Endodermal cell (in vitro differentiated cells): ENCODE results near the gene INF2. TPM values are rescaled to one million over a fixed set of nuclear protein-coding genes. Genes with fewer than 3 reads are reported as not detected.

Experiments
- DNase-seq: peaks from one replicate; pipeline ENCODE4 v3.0.0-alpha.2; 2017
- H3K27ac ChIP-seq: 2 replicates; pipeline ENCODE4 v1.5.1; 2013; ENCODE audit warnings: mild to moderate bottlenecking, low read depth, low read length, moderate library complexity
- H3K27me3 ChIP-seq: 2 replicates; pipeline ENCODE4 v1.6.1; 2013; ENCODE audit warnings: mild to moderate bottlenecking, low read length, moderate library complexity; ENCODE audit not compliant: insufficient read depth, control insufficient read depth, poor library complexity, severe bottlenecking
- H3K36me3 ChIP-seq: 2 replicates; pipeline ENCODE4 v1.7.0; 2013; ENCODE audit warnings: mild to moderate bottlenecking, low read length, moderate library complexity; ENCODE audit not compliant: control insufficient read depth, insufficient read depth
- H3K4me1 ChIP-seq: one replicate; pipeline ENCODE4 v1.7.0; 2013; ENCODE audit warnings: low read length; ENCODE audit not compliant: control insufficient read depth, insufficient read depth
- H3K4me3 ChIP-seq: 2 replicates; pipeline ENCODE4 v1.5.1; 2013; ENCODE audit warnings: mild to moderate bottlenecking, low read length, moderate library complexity
- H3K9ac ChIP-seq: 2 replicates; pipeline ENCODE4 v1.6.1; 2013; ENCODE audit warnings: mild to moderate bottlenecking, low read length, moderate library complexity; ENCODE audit not compliant: poor library complexity, severe bottlenecking; ENCODE audit errors: extremely low read depth
- H3K9me3 ChIP-seq: 2 replicates; pipeline ENCODE4 v1.6.1; 2013; ENCODE audit warnings: mild to moderate bottlenecking, low read length, moderate library complexity; ENCODE audit not compliant: control insufficient read depth
- H3K27ac Mint-ChIP-seq: 2 replicates; pipeline ENCODE4 v1.8.0; 2020; ENCODE audit warnings: mixed read lengths
- H3K27me3 Mint-ChIP-seq: 2 replicates; pipeline ENCODE4 v1.8.0; 2021; ENCODE audit warnings: mild to moderate bottlenecking, mixed read lengths; ENCODE audit not compliant: insufficient read depth
- H3K36me3 Mint-ChIP-seq: 2 replicates; pipeline ENCODE4 v1.8.0; 2020; ENCODE audit warnings: low read depth, mixed read lengths
- H3K4me1 Mint-ChIP-seq: 2 replicates; pipeline ENCODE4 v1.8.0; 2020; ENCODE audit warnings: mixed read lengths
- H3K4me3 Mint-ChIP-seq: 2 replicates; pipeline ENCODE4 v1.8.0; 2020; ENCODE audit warnings: mild to moderate bottlenecking, moderate library complexity, mixed read lengths
- H3K9me3 Mint-ChIP-seq: 2 replicates; pipeline ENCODE4 v1.8.0; 2020; ENCODE audit warnings: mild to moderate bottlenecking, mixed read lengths
- CTCF ChIP-seq: fragments of 200-600 bp; sonication (generic); conservative IDR thresholded peaks from 2 replicates; pipeline ENCODE4 v1.5.0; 2021; ENCODE audit warnings: antibody characterized with exemption, mild to moderate bottlenecking
- WGBS, 2 experiments: methylation state at CpG; one replicate each; pipeline versions ENCODE4 v1.1.5 to v1.1.7; 2013; ENCODE audit warnings: missing lambda C conversion rate in 2 of 2, mixed read lengths in 1 of 2; ENCODE audit not compliant: insufficient coverage in 1 of 2, insufficient read length in 1 of 2; 5-methylcytosine and 5-hydroxymethylcytosine counted together
- microRNA-seq: library from miRNA; unstranded; fragments of <30 nt; microRNA quantifications from one replicate; pipeline ENCODE4 v1.2.0, GENCODE V29; 2020; ENCODE audit warnings: borderline microRNAs expressed
- total RNA-seq, 2 donors: library from RNA; stranded (reverse); fragmentation: NEBNext Ultra II Directional in 1 of 2; extraction: Animal tissue kit (Norgen Biotek cat#: 25700) in 1 of 2; gene quantifications; 2 replicates in 1 of 2; 3 replicates in 1 of 2; pipeline ENCODE4 v1.2.1, GENCODE V29; 2021

The INF2 gene
- total RNA-seq, 2 donors from 2014 or later: 99.7 to 114 TPM

GRCh38 chr14:104771374-104771773 is 82.0 kb downstream of the INF2 start:
- DNase-seq: no peak
- no peaks in the 10 kb centered on the region for H3K27me3 ChIP-seq
- Mint-ChIP-seq H3K4me3 (no peak overlapping the region), H3K4me1 (peaks cover 3% of the 10 kb centered on the region), H3K36me3 (peaks cover 59% of the 10 kb centered on the region), H3K27ac (no peak overlapping the region), H3K9me3 (peaks cover 18% of the 10 kb centered on the region), H3K27me3 (no peaks in the 10 kb centered on the region)
- 90% methylated on average over 3 to 4 of the region's 4 CpGs for WGBS, 2 experiments
- no peak overlapping the region for H3K9ac ChIP-seq
- no peak overlapping the region for H3K27ac ChIP-seq
- H3K36me3 ChIP-seq: peaks cover 49% of the 10 kb centered on the region
- no peaks in the 10 kb centered on the region for H3K4me1 ChIP-seq
- peaks cover 10% of the 10 kb centered on the region for H3K9me3 ChIP-seq
- no peak for TF ChIP-seq CTCF
- H3K4me3 ChIP-seq: no peak overlapping the region

Small RNA genes within 50 kb of the gene (microRNA-seq; reads per million reads assigned to microRNA genes)
- not detected for gene MIR4710

Other genes starting within 250 kb of the INF2 start
- gene C14orf180, start 109.9 kb upstream of the INF2 start, total RNA-seq: not detected
- gene TMEM179, start 84.8 kb upstream of the INF2 start, total RNA-seq: 10 to 100 TPM in 1 of 2 donors, 1 to 10 TPM in 1; 8.2 to 15.7 TPM
- 10 to 100 TPM; 15.8 to 31.0 TPM for gene ADSS1, start 34.6 kb downstream of the INF2 start, total RNA-seq
- gene SIVA1, start 63.5 kb downstream of the INF2 start, total RNA-seq: 10 to 100 TPM; 82.5 to 87.3 TPM
- 100 to 1,000 TPM; 133 to 152 TPM for gene AKT1, start 106.1 kb downstream of the INF2 start, total RNA-seq
- 1 to 10 TPM; 7.7 to 8.4 TPM for gene ZBTB42, start 111.5 kb downstream of the INF2 start, total RNA-seq
- gene CEP170B, start 175.7 kb downstream of the INF2 start, total RNA-seq: 10 to 100 TPM; 38.9 to 43.1 TPM
- not detected for gene PLD4, start 235.3 kb downstream of the INF2 start, total RNA-seq